H1 (cell line): ENCODE data around the gene EFCAB10. TPM values are rescaled to one million over a fixed set of nuclear protein-coding genes. Genes with fewer than 3 reads are reported as not detected.

Source experiments
- CTCF ChIA-PET: fragments of 300-600 bp; sonication (Branson Sonifier 250); formaldehyde crosslinking; loops from one replicate; lab custom pipeline; 2021; ENCODE audit not compliant: partially characterized antibody; lab: Charles Lee
- POLR2A ChIA-PET: fragments of 300-600 bp; sonication (Branson Sonifier 250); formaldehyde crosslinking; loops from one replicate; lab custom pipeline; 2021; ENCODE audit warnings: inconsistent platforms; ENCODE audit not compliant: partially characterized antibody; lab: Charles Lee
- DNase-seq, 2 experiments: peaks; one replicate each; pipeline versions ENCODE4 v3.0.0 to v3.0.0-alpha.2; 2010 to 2022; ENCODE audit warnings: low spot score in 2 of 2, low read depth in 1 of 2, mixed read lengths in 1 of 2
- FAIRE-seq: peaks from 2 replicates; lab custom pipeline; 2011; peaks lifted over from hg19 to GRCh38; lab: Jason Lieb, UNC
- H2AFZ ChIP-seq: 2 replicates; pipeline ENCODE4 v1.8.1; 2012; ENCODE audit warnings: low read length, inconsistent platforms
- H2AK5ac ChIP-seq: 2 replicates; pipeline ENCODE4 v1.6.1; 2013; ENCODE audit warnings: low read depth, low read length
- H2BK120ac ChIP-seq: replicated peaks from 2 replicates; pipeline ENCODE3; 2013; ENCODE audit warnings: low read depth, low read length, inconsistent platforms
- H2BK12ac ChIP-seq: 2 replicates; pipeline ENCODE4 v1.6.1; 2013; ENCODE audit warnings: low read depth, low read length
- H2BK15ac ChIP-seq: 2 replicates; pipeline ENCODE4 v1.6.1; 2013; ENCODE audit warnings: low read length
- H2BK20ac ChIP-seq: 2 replicates; pipeline ENCODE4 v1.6.1; 2013; ENCODE audit warnings: low read length
- H2BK5ac ChIP-seq: 2 replicates; pipeline ENCODE4 v1.6.1; 2013; ENCODE audit warnings: low read depth, low read length
- H3K14ac ChIP-seq: 2 replicates; pipeline ENCODE4 v1.6.1; 2013; ENCODE audit warnings: inconsistent platforms; ENCODE audit not compliant: insufficient read length
- H3K18ac ChIP-seq: 2 replicates; pipeline ENCODE4 v1.6.1; 2013; ENCODE audit warnings: low read length; ENCODE audit errors: extremely low read depth
- H3K23ac ChIP-seq: 2 replicates; pipeline ENCODE4 v1.6.1; 2013; ENCODE audit warnings: inconsistent platforms; ENCODE audit not compliant: insufficient read length
- H3K23me2 ChIP-seq: 2 replicates; pipeline ENCODE4 v1.6.1; 2013; ENCODE audit warnings: low read depth, low read length
- H3K27ac ChIP-seq: 2 replicates; pipeline ENCODE4 v1.6.1; 2011; ENCODE audit warnings: low read depth, low read length, inconsistent platforms
- H3K27me3 ChIP-seq, 4 experiments: replicated peaks in 1 of 4; 1 replicate in 1 of 4; 2 replicates in 3 of 4; pipeline versions ENCODE4 v1.6.1 to v1.8.1; 2011 to 2013; ENCODE audit warnings: low read length in 3 of 4, mild to moderate bottlenecking in 3 of 4, inconsistent platforms in 2 of 4, mixed read lengths in 2 of 4, moderate library complexity in 1 of 4; ENCODE audit not compliant: control insufficient read depth in 3 of 4, insufficient read depth in 3 of 4; ENCODE audit errors: extremely low read depth in 1 of 4
- H3K36me3 ChIP-seq, 4 experiments: 2 replicates each; pipeline versions ENCODE4 v1.6.1 to v1.8.1; 2011 to 2013; ENCODE audit warnings: mild to moderate bottlenecking in 4 of 4, low read length in 3 of 4, moderate library complexity in 2 of 4, control low read depth in 1 of 4, inconsistent platforms in 1 of 4; ENCODE audit not compliant: insufficient read depth in 4 of 4, control insufficient read depth in 2 of 4
- H3K4ac ChIP-seq: replicated peaks from 2 replicates; pipeline ENCODE3; 2013; ENCODE audit warnings: low read length, low read depth, mixed read lengths, inconsistent platforms; ENCODE audit not compliant: insufficient read length
- H3K4me1 ChIP-seq, 4 experiments: replicated peaks in 1 of 4; 1 replicate in 1 of 4; 2 replicates in 3 of 4; pipeline versions ENCODE4 v1.6.1 to v1.8.1; 2011 to 2013; ENCODE audit warnings: low read length in 3 of 4, inconsistent platforms in 2 of 4, mixed read lengths in 1 of 4; ENCODE audit not compliant: insufficient read depth in 4 of 4, control insufficient read depth in 3 of 4
- H3K4me2 ChIP-seq, 2 experiments: 2 replicates each; pipeline versions ENCODE4 v1.6.1 to v1.8.1; 2011 to 2013; ENCODE audit warnings: low read depth in 2 of 2, low read length in 2 of 2, control low read depth in 1 of 2, inconsistent platforms in 1 of 2, mild to moderate bottlenecking in 1 of 2; ENCODE audit not compliant: insufficient read depth in 1 of 2
- H3K4me3 ChIP-seq, 4 experiments: fragments of 200-600, 300-600 bp in 1 of 4; sonication (generic), shearing (Covaris generic), sonication (Bioruptor Twin) in 1 of 4; 2 replicates each; pipeline versions ENCODE4 v1.5.1 to v1.8.1; 2011 to 2016; ENCODE audit warnings: low read length in 4 of 4, low read depth in 3 of 4, control low read depth in 2 of 4, inconsistent platforms in 2 of 4, mild to moderate bottlenecking in 2 of 4, mixed read lengths in 1 of 4, moderate library complexity in 1 of 4; ENCODE audit not compliant: insufficient read depth in 2 of 4; ENCODE audit errors: extremely low read depth in 1 of 4
- H3K56ac ChIP-seq: replicated peaks from 2 replicates; pipeline ENCODE3; 2013; ENCODE audit warnings: low read depth, mild to moderate bottlenecking, mixed read lengths, low read length, inconsistent platforms; ENCODE audit not compliant: insufficient read length
- H3K79me1 ChIP-seq: 2 replicates; pipeline ENCODE4 v1.6.1; 2013; ENCODE audit warnings: low read depth, low read length, control low read depth
- H3K79me2 ChIP-seq, 2 experiments: 2 replicates each; pipeline versions ENCODE4 v1.6.1 to v1.8.1; 2012 to 2013; ENCODE audit warnings: low read length in 2 of 2, mild to moderate bottlenecking in 2 of 2, inconsistent platforms in 1 of 2; ENCODE audit not compliant: insufficient read depth in 2 of 2, control insufficient read depth in 1 of 2
- H3K9ac ChIP-seq, 4 experiments: replicated peaks in 1 of 4; 1 replicate in 1 of 4; 2 replicates in 3 of 4; pipeline versions ENCODE4 v1.6.1 to v1.8.1; 2011 to 2013; ENCODE audit warnings: low read depth in 3 of 4, low read length in 3 of 4, control low read depth in 2 of 4, mild to moderate bottlenecking in 2 of 4, moderate library complexity in 2 of 4, inconsistent platforms in 1 of 4; ENCODE audit errors: extremely low read depth in 1 of 4
- H3K9me3 ChIP-seq, 2 experiments: 2 replicates each; pipeline versions ENCODE4 v1.6.1 to v1.8.1; 2012 to 2013; ENCODE audit warnings: mild to moderate bottlenecking in 2 of 2, moderate library complexity in 2 of 2, control low read depth in 1 of 2, inconsistent platforms in 1 of 2, low read depth in 1 of 2, low read length in 1 of 2, mixed read lengths in 1 of 2; ENCODE audit not compliant: insufficient read depth in 2 of 2
- H4K20me1 ChIP-seq, 2 experiments: replicated peaks in 1 of 2; 2 replicates each; pipeline versions ENCODE3 to v1.8.1; 2011 to 2013; ENCODE audit warnings: inconsistent platforms in 2 of 2, low read length in 2 of 2, mild to moderate bottlenecking in 1 of 2; ENCODE audit not compliant: insufficient read depth in 2 of 2, control insufficient read depth in 1 of 2
- H4K5ac ChIP-seq: 2 replicates; pipeline ENCODE4 v1.6.1; 2013; ENCODE audit warnings: low read length, low read depth, mixed read lengths, inconsistent platforms; ENCODE audit not compliant: insufficient read length
- H4K8ac ChIP-seq: 2 replicates; pipeline ENCODE4 v1.8.0; 2013; ENCODE audit warnings: mild to moderate bottlenecking, moderate library complexity, low read length, inconsistent platforms; ENCODE audit not compliant: insufficient read depth; ENCODE audit errors: extremely low read depth
- H4K91ac ChIP-seq: replicated peaks from 2 replicates; pipeline ENCODE3; 2013; ENCODE audit warnings: low read length, mixed read lengths, inconsistent platforms; ENCODE audit not compliant: insufficient read length
- BCL11A ChIP-seq, 2 experiments: IDR thresholded peaks; one replicate each; pipeline ENCODE4 v1.6.1; 2011; ENCODE audit warnings: low read depth in 2 of 2, low read length in 2 of 2, mild to moderate bottlenecking in 2 of 2
- CREB1 ChIP-seq: IDR thresholded peaks from 2 replicates; pipeline ENCODE4 v1.6.1; 2012; ENCODE audit warnings: inconsistent platforms
- GTF2F1 ChIP-seq: IDR thresholded peaks from 2 replicates; pipeline ENCODE4 v1.6.1; 2012; ENCODE audit warnings: low read depth, low read length, improper control_type of control experiment, borderline replicate concordance
- RFX5 ChIP-seq: IDR thresholded peaks from 2 replicates; pipeline ENCODE4 v1.6.1; 2011; ENCODE audit warnings: low read depth, low read length, improper control_type of control experiment, borderline replicate concordance
- TCF12 ChIP-seq: IDR thresholded peaks from 2 replicates; pipeline ENCODE4 v1.6.1; 2011; ENCODE audit warnings: low read depth, mild to moderate bottlenecking, low read length
- ZNF274 ChIP-seq: IDR thresholded peaks from 2 replicates; pipeline ENCODE4 v1.7.0; 2012; ENCODE audit warnings: low read length, borderline replicate concordance; ENCODE audit errors: extremely low read depth
- WGBS, 2 experiments: shearing (Covaris generic) in 1 of 2; methylation state at CpG; one replicate each; pipeline versions ENCODE4 v1.1.6 to v1.1.7; 2013 to 2015; ENCODE audit warnings: low lambda C conversion rate in 2 of 2, mixed read lengths in 2 of 2, inconsistent platforms in 1 of 2, low coverage in 1 of 2, missing lambda C conversion rate in 1 of 2; ENCODE audit not compliant: insufficient replicate concordance in 2 of 2, insufficient coverage in 1 of 2, insufficient read length in 1 of 2; ENCODE audit errors: extremely low coverage in 1 of 2, missing lambda C conversion rate in 1 of 2; 5-methylcytosine and 5-hydroxymethylcytosine counted together
- polyA plus RNA-seq, 7 experiments: library from polyadenylated mRNA; depleted of rRNA in 3 of 7; stranded (reverse) in 5 of 7; unstranded in 2 of 7; fragments of >200 nt in 5 of 7; fragments of 200-250 nt in 2 of 7; gene quantifications; 1 replicate in 5 of 7; 2 replicates in 1 of 7; 4 replicates in 1 of 7; pipeline versions ENCODE4 v1.2.1 to v1.2.3, GENCODE V29; 2011 to 2013; ENCODE audit warnings: missing spikeins in 2 of 7, mixed read lengths in 2 of 7
- total RNA-seq: library from RNA; stranded (reverse); fragmentation: NEBNext Ultra II Directional; extraction: Animal tissue kit (Norgen Biotek cat#: 25700); gene quantifications from 2 replicates; pipeline ENCODE4 v1.2.1, GENCODE V29; 2021

Gene EFCAB10
- total and polyA plus RNA-seq, 2 of the 8 experiments (the other 6 are each of a cell fraction or from before 2014, with no cell fraction given) = 0.80 to 3.1 TPM

- Histone ChIP-seq H3K4me2 (no peak overlapping the region), H3K23ac (no peak overlapping the region), H2BK12ac (no peak overlapping the region), H2BK20ac (no peak overlapping the region), H3K79me2 (no peaks in the 10 kb centered on the region), H3K36me3 (peaks cover 11 to 46% (median 25%) of the 10 kb centered on the region in 4 experiments), H3K79me1 (peaks cover 4% of the 10 kb centered on the region; the same call in 1 of the 2 replicates), H4K20me1 (peaks cover 0 to 4% of the 10 kb centered on the region in 2 experiments), H3K9me3 (no peaks in the 10 kb centered on the region), H2BK15ac (no peak overlapping the region), H4K5ac (no peak overlapping the region), H3K56ac (no peak overlapping the region), H3K27ac (no peak overlapping the region), H3K9ac (no peak overlapping the region), H4K8ac (no peak overlapping the region; the same call in 1 of the 2 replicates), H2BK120ac (no peak overlapping the region), H3K4me1 (no peaks in the 10 kb centered on the region; a peak in 1 of 7 replicates), H3K4me3 (no peak overlapping the region), H3K4ac (no peak overlapping the region), H2BK5ac (no peak overlapping the region), H3K23me2 (no peaks in the 10 kb centered on the region), H2AK5ac (no peak overlapping the region), H3K14ac (no peak overlapping the region), H4K91ac (no peak overlapping the region), H2AFZ (no peak overlapping the region), H3K18ac (no peak overlapping the region), H3K27me3 (no peaks in the 10 kb centered on the region)
- WGBS, 2 experiments = 92% methylated on average over 20 of the region's 20 CpGs; no CpG with 5 or more reads in 1 of the 2 experiments
- FAIRE-seq = no peak
- no peak for DNase-seq
- POLR2A ChIA-PET = interaction anchor here (1.1 to 1.5 kb wide), 4 partner anchors 11 to 29 kb away, joined by 3 to 6 read pairs (median 4); no protein-coding TSS in a partner anchor
- TF ChIP-seq TCF12 = no peak
- TF ChIP-seq GTF2F1 = no peak
- TF ChIP-seq ZNF274 = no peak
- TF ChIP-seq BCL11A (IDR thresholded peaks at IDR 0.05; ENCODE audit: low read depth in 2 of 2, low read length in 2 of 2) = no peak
- no peak for TF ChIP-seq CREB1
- TF ChIP-seq RFX5 = no peak
- CTCF ChIA-PET = no interaction called here
Measured at GRCh38 chr7:105614341-105614840, 33.1 kb upstream of the EFCAB10 start.
